Progenitor cell of endocrine pancreas (in vitro differentiated cells): ENCODE data around the gene ANKRD22. TPM values are rescaled to one million over a fixed set of nuclear protein-coding genes. Genes with fewer than 3 reads are reported as not detected.

Experiments
- DNase-seq: peaks from one replicate; pipeline ENCODE4 v3.0.0; 2021; ENCODE audit warnings: low spot score; ENCODE audit not compliant: unreplicated experiment
- H3K27ac Mint-ChIP-seq: 2 replicates; pipeline ENCODE4 v1.8.0; 2021; ENCODE audit warnings: mild to moderate bottlenecking, moderate library complexity, mixed read lengths
- H3K27me3 Mint-ChIP-seq: 2 replicates; pipeline ENCODE4 v1.8.0; 2021; ENCODE audit warnings: mixed read lengths
- H3K36me3 Mint-ChIP-seq: 2 replicates; pipeline ENCODE4 v1.8.0; 2022; ENCODE audit warnings: mixed read lengths; ENCODE audit not compliant: insufficient read depth
- H3K4me1 Mint-ChIP-seq: 2 replicates; pipeline ENCODE4 v1.8.0; 2021; ENCODE audit warnings: low read depth, mixed read lengths
- H3K4me3 Mint-ChIP-seq: 2 replicates; pipeline ENCODE4 v1.8.0; 2021; ENCODE audit warnings: low read depth, mild to moderate bottlenecking, moderate library complexity, mixed read lengths
- H3K9me3 Mint-ChIP-seq: 2 replicates; pipeline ENCODE4 v1.8.0; 2021; ENCODE audit warnings: low read depth, mixed read lengths
- total RNA-seq: library from RNA; stranded (reverse); gene quantifications from 2 replicates; pipeline ENCODE4 v1.2.1, GENCODE V29; 2021
- TF ChIP-seq, protein P1 (sequence below): fragments of 200-600 bp; sonication (generic); IDR thresholded peaks from one replicate; pipeline ENCODE4 v1.5.0; 2021; ENCODE audit warnings: antibody characterized with exemption, mild to moderate bottlenecking; ENCODE audit not compliant: unreplicated experiment

ANKRD22 gene
- total RNA-seq, 1 donor from 2014 or later: not detected

DNA sequence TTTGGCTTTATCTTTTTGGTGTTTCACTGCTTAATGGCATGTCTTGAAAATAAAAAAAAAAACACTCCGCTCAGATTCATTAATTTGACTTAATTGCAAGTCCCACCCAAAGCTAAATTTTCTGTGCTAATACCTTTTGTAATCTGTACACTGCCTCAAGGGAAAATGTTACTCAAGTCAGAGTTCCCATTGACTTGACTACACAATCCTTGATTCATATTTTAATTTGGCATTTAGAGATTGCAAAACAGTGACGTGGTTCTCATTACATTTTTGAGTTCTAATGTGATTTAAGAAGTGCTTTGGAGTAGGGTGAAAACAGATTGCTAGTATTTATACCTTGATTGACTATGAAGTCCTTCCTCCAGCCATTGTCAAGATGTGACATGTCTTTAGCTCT, 70.4 kb downstream of the ANKRD22 start:
- H3K4me3 Mint-ChIP-seq: no peak overlapping the region
- peaks cover 7% of the 10 kb centered on the region for H3K27me3 Mint-ChIP-seq
- H3K27ac Mint-ChIP-seq: no peak overlapping the region
- H3K4me1 Mint-ChIP-seq: peaks cover 1% of the 10 kb centered on the region
- TF ChIP-seq, protein P1, sequence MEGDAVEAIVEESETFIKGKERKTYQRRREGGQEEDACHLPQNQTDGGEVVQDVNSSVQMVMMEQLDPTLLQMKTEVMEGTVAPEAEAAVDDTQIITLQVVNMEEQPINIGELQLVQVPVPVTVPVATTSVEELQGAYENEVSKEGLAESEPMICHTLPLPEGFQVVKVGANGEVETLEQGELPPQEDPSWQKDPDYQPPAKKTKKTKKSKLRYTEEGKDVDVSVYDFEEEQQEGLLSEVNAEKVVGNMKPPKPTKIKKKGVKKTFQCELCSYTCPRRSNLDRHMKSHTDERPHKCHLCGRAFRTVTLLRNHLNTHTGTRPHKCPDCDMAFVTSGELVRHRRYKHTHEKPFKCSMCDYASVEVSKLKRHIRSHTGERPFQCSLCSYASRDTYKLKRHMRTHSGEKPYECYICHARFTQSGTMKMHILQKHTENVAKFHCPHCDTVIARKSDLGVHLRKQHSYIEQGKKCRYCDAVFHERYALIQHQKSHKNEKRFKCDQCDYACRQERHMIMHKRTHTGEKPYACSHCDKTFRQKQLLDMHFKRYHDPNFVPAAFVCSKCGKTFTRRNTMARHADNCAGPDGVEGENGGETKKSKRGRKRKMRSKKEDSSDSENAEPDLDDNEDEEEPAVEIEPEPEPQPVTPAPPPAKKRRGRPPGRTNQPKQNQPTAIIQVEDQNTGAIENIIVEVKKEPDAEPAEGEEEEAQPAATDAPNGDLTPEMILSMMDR: no peak
- no peak for DNase-seq
- no peaks in the 10 kb centered on the region for H3K9me3 Mint-ChIP-seq
- no peaks in the 10 kb centered on the region for H3K36me3 Mint-ChIP-seq

Other genes with a start within 250 kb of the ANKRD22 start
- gene LIPF, start 187.4 kb downstream of the ANKRD22 start, total RNA-seq: not detected in 2 replicates
- not detected in 2 replicates for gene LIPK, start 145.6 kb downstream of the ANKRD22 start, total RNA-seq
- gene LIPN, start 91.8 kb downstream of the ANKRD22 start, total RNA-seq: not detected in 2 replicates
- not detected in 2 replicates for gene LIPM, start 49.1 kb downstream of the ANKRD22 start, total RNA-seq
- 1.3 TPM in 2 replicates for gene STAMBPL1, start 28.4 kb upstream of the ANKRD22 start, total RNA-seq
- gene ACTA2, start 100.9 kb upstream of the ANKRD22 start, total RNA-seq: 4.1 and 6.0 TPM in 2 replicates
- 1.9 and 2.7 TPM in 2 replicates for gene FAS, start 139.0 kb upstream of the ANKRD22 start, total RNA-seq